ENCODE data around the gene CCSAP.

Gene CCSAP

DNA sequence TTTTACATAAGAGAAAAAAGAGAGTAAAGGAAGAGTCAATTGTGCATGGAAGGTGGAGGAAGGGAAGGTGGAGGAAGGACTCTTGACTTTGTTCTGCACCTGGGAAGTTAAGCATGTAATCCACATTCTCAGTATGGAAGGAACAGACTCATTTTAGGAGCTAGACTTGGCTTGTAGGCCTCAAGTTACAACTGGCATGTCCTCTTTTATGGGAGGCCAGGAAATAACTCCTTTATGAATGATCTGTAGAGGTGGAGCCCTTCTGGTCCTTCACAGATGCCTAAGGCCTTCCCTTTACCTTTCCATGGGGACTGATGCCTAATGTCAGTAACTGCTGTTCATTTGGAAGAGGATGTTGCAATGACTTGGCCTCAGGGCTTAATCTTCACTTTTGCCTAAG is 29.4 kb upstream of the CCSAP start:
- Histone ChIP-seq H3K27ac (no peak overlapping the region), H3K4me3 (ENCODE audit: low read depth in 1 of 2, low read length in 1 of 2) (no peak overlapping the region), H3K27me3 (peaks cover 49% of the 10 kb centered on the region), H3K36me3 (no peaks in the 10 kb centered on the region), H3K4me1 (ENCODE audit: control insufficient read depth in 1 of 2, insufficient read depth in 1 of 2, low read depth in 1 of 2, low read length in 1 of 2) (no peaks in the 10 kb centered on the region), H3K9me3 (no peaks in the 10 kb centered on the region)
- TF ChIP-seq, protein P1, sequence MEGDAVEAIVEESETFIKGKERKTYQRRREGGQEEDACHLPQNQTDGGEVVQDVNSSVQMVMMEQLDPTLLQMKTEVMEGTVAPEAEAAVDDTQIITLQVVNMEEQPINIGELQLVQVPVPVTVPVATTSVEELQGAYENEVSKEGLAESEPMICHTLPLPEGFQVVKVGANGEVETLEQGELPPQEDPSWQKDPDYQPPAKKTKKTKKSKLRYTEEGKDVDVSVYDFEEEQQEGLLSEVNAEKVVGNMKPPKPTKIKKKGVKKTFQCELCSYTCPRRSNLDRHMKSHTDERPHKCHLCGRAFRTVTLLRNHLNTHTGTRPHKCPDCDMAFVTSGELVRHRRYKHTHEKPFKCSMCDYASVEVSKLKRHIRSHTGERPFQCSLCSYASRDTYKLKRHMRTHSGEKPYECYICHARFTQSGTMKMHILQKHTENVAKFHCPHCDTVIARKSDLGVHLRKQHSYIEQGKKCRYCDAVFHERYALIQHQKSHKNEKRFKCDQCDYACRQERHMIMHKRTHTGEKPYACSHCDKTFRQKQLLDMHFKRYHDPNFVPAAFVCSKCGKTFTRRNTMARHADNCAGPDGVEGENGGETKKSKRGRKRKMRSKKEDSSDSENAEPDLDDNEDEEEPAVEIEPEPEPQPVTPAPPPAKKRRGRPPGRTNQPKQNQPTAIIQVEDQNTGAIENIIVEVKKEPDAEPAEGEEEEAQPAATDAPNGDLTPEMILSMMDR (IDR thresholded peaks at IDR 0.05): no peak

DNA sequence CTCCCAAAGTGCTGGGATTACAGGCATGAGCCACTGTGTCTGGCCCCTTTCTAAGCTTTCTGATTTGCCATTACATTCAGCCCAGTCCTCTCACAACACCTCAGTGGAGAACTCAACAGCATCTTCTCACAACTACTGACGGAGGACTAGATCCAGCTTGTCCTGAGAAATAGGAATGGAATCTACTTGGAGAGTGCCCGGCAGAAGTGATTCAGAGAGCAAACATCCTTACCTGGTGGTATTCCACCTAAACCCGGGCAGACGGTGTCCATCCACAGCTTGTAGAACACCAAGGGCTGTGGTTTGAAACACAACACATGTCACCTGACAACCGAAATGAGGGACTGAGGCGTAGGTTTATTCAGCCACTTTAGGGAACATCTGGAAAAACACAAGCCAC is 28.8 kb upstream of the CCSAP start:
- Histone ChIP-seq H3K4me3 (ENCODE audit: low read depth in 1 of 2, low read length in 1 of 2) (no peak overlapping the region), H3K27ac (no peak overlapping the region), H3K9me3 (no peaks in the 10 kb centered on the region), H3K36me3 (no peaks in the 10 kb centered on the region), H3K27me3 (peaks cover 49% of the 10 kb centered on the region), H3K4me1 (ENCODE audit: control insufficient read depth in 1 of 2, insufficient read depth in 1 of 2, low read depth in 1 of 2, low read length in 1 of 2) (no peaks in the 10 kb centered on the region)
- TF ChIP-seq, protein P1 (IDR thresholded peaks at IDR 0.05): no peak

DNA sequence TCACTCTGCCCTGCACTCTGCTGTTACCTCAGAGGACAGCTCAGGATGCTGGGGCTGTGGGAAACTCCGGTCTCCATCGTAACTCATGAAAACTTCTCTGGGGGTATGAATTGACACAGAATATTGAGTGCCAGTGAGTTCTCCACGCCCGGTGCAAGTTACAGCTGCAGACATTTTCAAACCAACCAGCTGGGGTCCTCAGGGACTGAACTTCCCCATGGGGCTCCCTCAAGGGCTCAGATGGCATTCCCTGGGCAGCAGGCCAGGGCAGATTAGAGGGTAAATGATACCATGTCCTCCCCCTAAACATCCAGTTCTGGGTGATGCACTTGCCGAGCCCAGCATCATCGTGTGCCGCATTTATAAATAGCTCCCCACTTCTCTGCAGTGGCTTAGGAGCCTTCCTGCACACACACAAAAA is 27.8 kb upstream of the CCSAP start:
- H3K36me3 ChIP-seq: no peaks in the 10 kb centered on the region
- H3K27ac ChIP-seq: no peak overlapping the region
- H3K4me1 ChIP-seq (ENCODE audit: control insufficient read depth in 1 of 2, insufficient read depth in 1 of 2, low read depth in 1 of 2, low read length in 1 of 2): no peaks in the 10 kb centered on the region
- no peaks in the 10 kb centered on the region for H3K9me3 ChIP-seq
- TF ChIP-seq, protein P1 (IDR thresholded peaks at IDR 0.05): no peak
- peaks cover 49% of the 10 kb centered on the region for H3K27me3 ChIP-seq
- H3K4me3 ChIP-seq (ENCODE audit: low read depth in 1 of 2, low read length in 1 of 2): no peak overlapping the region

DNA sequence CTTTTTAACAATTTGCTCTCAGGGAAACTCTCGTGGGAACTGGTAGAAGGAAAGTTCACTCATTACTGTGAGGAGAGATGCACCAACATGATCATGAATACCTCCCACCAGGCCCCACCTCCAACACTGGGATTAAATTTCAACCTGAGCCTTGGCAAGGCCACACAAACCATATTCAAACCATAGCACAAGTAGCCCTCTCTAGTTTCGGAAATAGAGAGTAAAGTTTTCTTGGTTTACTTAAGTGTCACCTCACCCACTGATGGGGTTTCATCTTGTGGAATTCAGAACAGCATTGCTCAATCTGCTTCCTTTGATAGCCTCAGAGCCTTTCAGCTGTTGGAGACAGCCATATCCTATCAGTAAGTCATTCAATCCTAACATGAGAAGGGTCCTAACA is 25.5 kb upstream of the CCSAP start:
- H3K27me3 ChIP-seq: peaks cover 61% of the 10 kb centered on the region
- H3K4me1 ChIP-seq (ENCODE audit: control insufficient read depth in 1 of 2, insufficient read depth in 1 of 2, low read depth in 1 of 2, low read length in 1 of 2): no peaks in the 10 kb centered on the region
- H3K9me3 ChIP-seq: no peaks in the 10 kb centered on the region
- TF ChIP-seq, protein P1 (IDR thresholded peaks at IDR 0.05): no peak
- no peak overlapping the region for H3K4me3 ChIP-seq (ENCODE audit: low read depth in 1 of 2, low read length in 1 of 2)
- no peaks in the 10 kb centered on the region for H3K36me3 ChIP-seq
- H3K27ac ChIP-seq: no peak overlapping the region

DNA sequence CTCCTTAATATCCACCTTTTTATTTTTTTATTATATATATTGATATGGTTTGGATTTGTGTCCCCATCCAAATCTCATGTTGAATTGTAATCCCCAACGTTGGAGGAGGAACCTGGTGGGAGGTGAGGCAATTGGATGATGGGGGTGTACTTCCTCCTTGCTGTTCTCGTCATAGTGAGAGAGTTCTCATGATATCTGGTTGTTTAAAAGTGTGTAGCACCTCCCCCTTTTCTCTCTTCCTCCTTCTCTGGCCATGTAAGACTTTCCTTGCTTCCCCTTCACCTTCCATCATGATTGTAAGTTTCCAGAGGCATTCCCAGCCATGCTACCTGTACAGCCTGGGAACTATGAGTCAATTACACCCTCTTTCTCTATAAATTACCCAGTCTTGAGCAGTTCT is 22.7 kb upstream of the CCSAP start:
- no peak overlapping the region for H3K4me3 ChIP-seq (ENCODE audit: low read depth in 1 of 2, low read length in 1 of 2)
- TF ChIP-seq, protein P1 (IDR thresholded peaks at IDR 0.05): no peak
- no peaks in the 10 kb centered on the region for H3K4me1 ChIP-seq (ENCODE audit: control insufficient read depth in 1 of 2, insufficient read depth in 1 of 2, low read depth in 1 of 2, low read length in 1 of 2)
- H3K27me3 ChIP-seq: peaks cover 59% of the 10 kb centered on the region
- no peaks in the 10 kb centered on the region for H3K36me3 ChIP-seq
- no peaks in the 10 kb centered on the region for H3K9me3 ChIP-seq
- H3K27ac ChIP-seq: no peak overlapping the region
